Measurements from ENCODE around the gene OR6C1.
"Not testable (repeated sequence)": the region's sequence is repeated elsewhere in the genome, so short reads cannot be mapped to it uniquely, and the experiment has no call there.

OR6C1 gene

GRCh38 chr12:55314043-55314442, at the start of gene OR6C1:
Gene OR6C1, plus strand, starts transcription at chr12:55314343. Its CDS starts 6,257 bp downstream, at chr12:55320600.
- DNase-seq: no peak

- DNase-seq: no peak
Measured at GRCh38 chr12:55280991-55281390, 33.2 kb upstream of the OR6C1 start.

GRCh38 chr12:55289999-55290398, 24.1 kb upstream of the OR6C1 start:
- no peak for DNase-seq

- no peak for DNase-seq
Measured at GRCh38 chr12:55296469-55296868, 17.7 kb upstream of the OR6C1 start, which contains the start of gene OR6C6. Gene OR6C6, minus strand, starts transcription at chr12:55296569. Its CDS starts 1,337 bp downstream, at chr12:55295232.

GRCh38 chr12:55320201-55320600, 6.1 kb downstream of the OR6C1 start:
- DNase-seq: no peak

GRCh38 chr12:55325801-55326200, 11.7 kb downstream of the OR6C1 start:
- not testable (repeated sequence) for DNase-seq

- DNase-seq: no peak
Measured at GRCh38 chr12:55330446-55330845, 16.3 kb downstream of the OR6C1 start, which contains the start of gene OR6C3. Gene OR6C3, plus strand, starts transcription at chr12:55330746. Its CDS starts 955 bp downstream, at chr12:55331701.

- DNase-seq: no peak
Measured at GRCh38 chr12:55336002-55336401, 21.9 kb downstream of the OR6C1 start.

GRCh38 chr12:55355338-55355737, 41.2 kb downstream of the OR6C1 start:
- DNase-seq: not testable (repeated sequence)

GRCh38 chr12:55362675-55363074, 48.5 kb downstream of the OR6C1 start, which contains the start of gene OR6C75:
Gene OR6C75, plus strand, starts transcription at chr12:55362975. Its CDS starts 2,136 bp downstream, at chr12:55365111.
- DNase-seq: no peak

GRCh38 chr12:55365086-55365485, 50.9 kb downstream of the OR6C1 start:
- DNase-seq: no peak
